ENCODE results near the gene ANKFN1.
A peak's percentile ranks its signal among the peaks of the same experiment; 100 is the strongest.

The ANKFN1 gene

GRCh38 chr17:56540836-56541235 lies 387.6 kb downstream of the ANKFN1 start:
- DNase-seq (ENCODE audit: low read depth) = peak; percentile 0
- no peak for TF ChIP-seq CTCF (conservative IDR thresholded peaks at IDR 0.05; ENCODE audit: low read depth, low read length)
- no peak overlapping the region for H3K4me3 ChIP-seq (ENCODE audit: low read depth, low read length)

- DNase-seq (ENCODE audit: low read depth) = no peak
- H3K4me3 ChIP-seq (ENCODE audit: low read depth, low read length) = no peak overlapping the region
- TF ChIP-seq CTCF (conservative IDR thresholded peaks at IDR 0.05; ENCODE audit: low read depth, low read length) = no peak
Measured at GRCh38 chr17:56543280-56543679, 390.0 kb downstream of the ANKFN1 start.

- no peak overlapping the region for H3K4me3 ChIP-seq (ENCODE audit: low read depth, low read length)
- DNase-seq (ENCODE audit: low read depth) = no peak
- no peak for TF ChIP-seq CTCF (conservative IDR thresholded peaks at IDR 0.05; ENCODE audit: low read depth, low read length)
Measured at GRCh38 chr17:56545106-56545505, 391.8 kb downstream of the ANKFN1 start.

GRCh38 chr17:56545930-56546329 lies 392.7 kb downstream of the ANKFN1 start:
- no peak for TF ChIP-seq CTCF (conservative IDR thresholded peaks at IDR 0.05; ENCODE audit: low read depth, low read length)
- no peak for DNase-seq (ENCODE audit: low read depth)
- H3K4me3 ChIP-seq (ENCODE audit: low read depth, low read length) = no peak overlapping the region

GRCh38 chr17:56548661-56549060 lies 395.4 kb downstream of the ANKFN1 start:
- H3K4me3 ChIP-seq (ENCODE audit: low read depth, low read length) = no peak overlapping the region
- no peak for TF ChIP-seq CTCF (conservative IDR thresholded peaks at IDR 0.05; ENCODE audit: low read depth, low read length)
- no peak for DNase-seq (ENCODE audit: low read depth)

GRCh38 chr17:56549501-56549900 lies 396.2 kb downstream of the ANKFN1 start:
- no peak overlapping the region for H3K4me3 ChIP-seq (ENCODE audit: low read depth, low read length)
- no peak for TF ChIP-seq CTCF (conservative IDR thresholded peaks at IDR 0.05; ENCODE audit: low read depth, low read length)
- no peak for DNase-seq (ENCODE audit: low read depth)

GRCh38 chr17:56557682-56558081 lies 404.4 kb downstream of the ANKFN1 start:
- TF ChIP-seq CTCF (conservative IDR thresholded peaks at IDR 0.05; ENCODE audit: low read depth, low read length) = no peak
- no peak overlapping the region for H3K4me3 ChIP-seq (ENCODE audit: low read depth, low read length)
- no peak for DNase-seq (ENCODE audit: low read depth)
